Esophagus squamous epithelium (tissue), 4 donors: Measurements from ENCODE around the gene CRTC2.

Source experiments
- POLR2A ChIP-seq, 4 donors: fragments of 450-650 bp; IDR thresholded peaks; one replicate each; pipeline ENCODE4 v1.6.1; 2017; ENCODE audit warnings: antibody characterized with exemption in 4 of 4, mild to moderate bottlenecking in 4 of 4, moderate library complexity in 3 of 4
- TF ChIP-seq, protein P1 (sequence below), 6 experiments: fragments of 450-650 bp in 4 of 6; fragments of 200-600 bp in 2 of 6; sonication (generic) in 2 of 6; IDR thresholded peaks; one replicate each; pipeline ENCODE4 v1.5.1; 2016 to 2019; ENCODE audit warnings: antibody characterized with exemption in 6 of 6, mild to moderate bottlenecking in 4 of 6, moderate library complexity in 4 of 6

- TF ChIP-seq, protein P1, sequence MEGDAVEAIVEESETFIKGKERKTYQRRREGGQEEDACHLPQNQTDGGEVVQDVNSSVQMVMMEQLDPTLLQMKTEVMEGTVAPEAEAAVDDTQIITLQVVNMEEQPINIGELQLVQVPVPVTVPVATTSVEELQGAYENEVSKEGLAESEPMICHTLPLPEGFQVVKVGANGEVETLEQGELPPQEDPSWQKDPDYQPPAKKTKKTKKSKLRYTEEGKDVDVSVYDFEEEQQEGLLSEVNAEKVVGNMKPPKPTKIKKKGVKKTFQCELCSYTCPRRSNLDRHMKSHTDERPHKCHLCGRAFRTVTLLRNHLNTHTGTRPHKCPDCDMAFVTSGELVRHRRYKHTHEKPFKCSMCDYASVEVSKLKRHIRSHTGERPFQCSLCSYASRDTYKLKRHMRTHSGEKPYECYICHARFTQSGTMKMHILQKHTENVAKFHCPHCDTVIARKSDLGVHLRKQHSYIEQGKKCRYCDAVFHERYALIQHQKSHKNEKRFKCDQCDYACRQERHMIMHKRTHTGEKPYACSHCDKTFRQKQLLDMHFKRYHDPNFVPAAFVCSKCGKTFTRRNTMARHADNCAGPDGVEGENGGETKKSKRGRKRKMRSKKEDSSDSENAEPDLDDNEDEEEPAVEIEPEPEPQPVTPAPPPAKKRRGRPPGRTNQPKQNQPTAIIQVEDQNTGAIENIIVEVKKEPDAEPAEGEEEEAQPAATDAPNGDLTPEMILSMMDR (IDR thresholded peaks at IDR 0.05): no peak
- no peak for TF ChIP-seq POLR2A (IDR thresholded peaks at IDR 0.05)
These were observed 36.7 kb downstream of the CRTC2 start for GRCh38 chr1:153921803-153922075.
